ENCODE measurements around the gene SLC10A3.

GRCh38 chrX:154477891-154478477 is 12.4 kb downstream of the SLC10A3 start:
- TF ChIP-seq GABPA (IDR thresholded peaks at IDR 0.05; ENCODE audit: low read depth) (no peak), TAF1 (IDR thresholded peaks at IDR 0.05; ENCODE audit: borderline replicate concordance, low read depth, low read length) (no peak), RFX5 (IDR thresholded peaks at IDR 0.05; ENCODE audit: low read length) (no peak), CTCF (IDR thresholded peaks at IDR 0.05) (no peak), POLR2AphosphoS5 (IDR thresholded peaks at IDR 0.05; ENCODE audit: low read depth, low read length) (no peak; the same call in 1 of the 2 replicates), JUND (IDR thresholded peaks at IDR 0.05) (no peak), TEAD4 (IDR thresholded peaks at IDR 0.05; ENCODE audit: borderline replicate concordance, insufficient read depth) (no peak), EZH2phosphoT487 (IDR thresholded peaks at IDR 0.05; ENCODE audit: borderline replicate concordance, low read depth) (no peak), EP300 (IDR thresholded peaks at IDR 0.05; ENCODE audit: borderline replicate concordance in 1 of 2, low read depth in 1 of 2, low read length in 1 of 2) (no peak), SMC3 (IDR thresholded peaks at IDR 0.05; ENCODE audit: low read depth, low read length) (no peak), PBX3 (IDR thresholded peaks at IDR 0.05) (no peak)
- TF ChIP-seq, protein P1, sequence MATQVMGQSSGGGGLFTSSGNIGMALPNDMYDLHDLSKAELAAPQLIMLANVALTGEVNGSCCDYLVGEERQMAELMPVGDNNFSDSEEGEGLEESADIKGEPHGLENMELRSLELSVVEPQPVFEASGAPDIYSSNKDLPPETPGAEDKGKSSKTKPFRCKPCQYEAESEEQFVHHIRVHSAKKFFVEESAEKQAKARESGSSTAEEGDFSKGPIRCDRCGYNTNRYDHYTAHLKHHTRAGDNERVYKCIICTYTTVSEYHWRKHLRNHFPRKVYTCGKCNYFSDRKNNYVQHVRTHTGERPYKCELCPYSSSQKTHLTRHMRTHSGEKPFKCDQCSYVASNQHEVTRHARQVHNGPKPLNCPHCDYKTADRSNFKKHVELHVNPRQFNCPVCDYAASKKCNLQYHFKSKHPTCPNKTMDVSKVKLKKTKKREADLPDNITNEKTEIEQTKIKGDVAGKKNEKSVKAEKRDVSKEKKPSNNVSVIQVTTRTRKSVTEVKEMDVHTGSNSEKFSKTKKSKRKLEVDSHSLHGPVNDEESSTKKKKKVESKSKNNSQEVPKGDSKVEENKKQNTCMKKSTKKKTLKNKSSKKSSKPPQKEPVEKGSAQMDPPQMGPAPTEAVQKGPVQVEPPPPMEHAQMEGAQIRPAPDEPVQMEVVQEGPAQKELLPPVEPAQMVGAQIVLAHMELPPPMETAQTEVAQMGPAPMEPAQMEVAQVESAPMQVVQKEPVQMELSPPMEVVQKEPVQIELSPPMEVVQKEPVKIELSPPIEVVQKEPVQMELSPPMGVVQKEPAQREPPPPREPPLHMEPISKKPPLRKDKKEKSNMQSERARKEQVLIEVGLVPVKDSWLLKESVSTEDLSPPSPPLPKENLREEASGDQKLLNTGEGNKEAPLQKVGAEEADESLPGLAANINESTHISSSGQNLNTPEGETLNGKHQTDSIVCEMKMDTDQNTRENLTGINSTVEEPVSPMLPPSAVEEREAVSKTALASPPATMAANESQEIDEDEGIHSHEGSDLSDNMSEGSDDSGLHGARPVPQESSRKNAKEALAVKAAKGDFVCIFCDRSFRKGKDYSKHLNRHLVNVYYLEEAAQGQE (IDR thresholded peaks at IDR 0.05; ENCODE audit: low read depth, low read length) = no peak
- TF ChIP-seq, protein P2, sequence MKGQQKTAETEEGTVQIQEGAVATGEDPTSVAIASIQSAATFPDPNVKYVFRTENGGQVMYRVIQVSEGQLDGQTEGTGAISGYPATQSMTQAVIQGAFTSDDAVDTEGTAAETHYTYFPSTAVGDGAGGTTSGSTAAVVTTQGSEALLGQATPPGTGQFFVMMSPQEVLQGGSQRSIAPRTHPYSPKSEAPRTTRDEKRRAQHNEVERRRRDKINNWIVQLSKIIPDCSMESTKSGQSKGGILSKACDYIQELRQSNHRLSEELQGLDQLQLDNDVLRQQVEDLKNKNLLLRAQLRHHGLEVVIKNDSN (IDR thresholded peaks at IDR 0.05; ENCODE audit: borderline replicate concordance, low read depth) = no peak
- TF ChIP-seq, protein P3, sequence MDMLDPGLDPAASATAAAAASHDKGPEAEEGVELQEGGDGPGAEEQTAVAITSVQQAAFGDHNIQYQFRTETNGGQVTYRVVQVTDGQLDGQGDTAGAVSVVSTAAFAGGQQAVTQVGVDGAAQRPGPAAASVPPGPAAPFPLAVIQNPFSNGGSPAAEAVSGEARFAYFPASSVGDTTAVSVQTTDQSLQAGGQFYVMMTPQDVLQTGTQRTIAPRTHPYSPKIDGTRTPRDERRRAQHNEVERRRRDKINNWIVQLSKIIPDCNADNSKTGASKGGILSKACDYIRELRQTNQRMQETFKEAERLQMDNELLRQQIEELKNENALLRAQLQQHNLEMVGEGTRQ (IDR thresholded peaks at IDR 0.05; ENCODE audit: borderline replicate concordance, low read depth, low read length) = no peak
